Muscle layer of colon (tissue), 2 donors: ENCODE results near the gene EML5.
"Not testable (repeated sequence)": the region's sequence is repeated elsewhere in the genome, so short reads cannot be mapped to it uniquely, and the experiment has no call there.

Experiments used
- H3K27ac ChIP-seq: one replicate; pipeline ENCODE4 v1.7.0; 2013; ENCODE audit warnings: low read depth, mild to moderate bottlenecking, low read length, moderate library complexity
- H3K27me3 ChIP-seq, 2 donors: one replicate each; pipeline ENCODE4 v1.7.0; 2013; ENCODE audit warnings: low read length in 2 of 2, mild to moderate bottlenecking in 2 of 2; ENCODE audit not compliant: insufficient read depth in 2 of 2, control insufficient read depth in 1 of 2
- H3K36me3 ChIP-seq: one replicate; pipeline ENCODE4 v1.7.0; 2013; ENCODE audit warnings: mild to moderate bottlenecking, low read length; ENCODE audit not compliant: insufficient read depth
- H3K4me1 ChIP-seq: one replicate; pipeline ENCODE4 v1.7.0; 2013; ENCODE audit warnings: mild to moderate bottlenecking, low read length; ENCODE audit not compliant: insufficient read depth
- H3K4me3 ChIP-seq, 2 donors: one replicate each; pipeline ENCODE4 v1.7.0; 2013; ENCODE audit warnings: low read length in 2 of 2, low read depth in 1 of 2, mild to moderate bottlenecking in 1 of 2, moderate library complexity in 1 of 2
- H3K9ac ChIP-seq: one replicate; pipeline ENCODE4 v1.7.0; 2013; ENCODE audit warnings: low read length
- H3K9me3 ChIP-seq: one replicate; pipeline ENCODE4 v1.7.0; 2013; ENCODE audit warnings: mild to moderate bottlenecking, low read length
- donor health status: abdominal sarcoma.
- donor health status: Adenocarcinoma of cecum.

Gene EML5

DNA sequence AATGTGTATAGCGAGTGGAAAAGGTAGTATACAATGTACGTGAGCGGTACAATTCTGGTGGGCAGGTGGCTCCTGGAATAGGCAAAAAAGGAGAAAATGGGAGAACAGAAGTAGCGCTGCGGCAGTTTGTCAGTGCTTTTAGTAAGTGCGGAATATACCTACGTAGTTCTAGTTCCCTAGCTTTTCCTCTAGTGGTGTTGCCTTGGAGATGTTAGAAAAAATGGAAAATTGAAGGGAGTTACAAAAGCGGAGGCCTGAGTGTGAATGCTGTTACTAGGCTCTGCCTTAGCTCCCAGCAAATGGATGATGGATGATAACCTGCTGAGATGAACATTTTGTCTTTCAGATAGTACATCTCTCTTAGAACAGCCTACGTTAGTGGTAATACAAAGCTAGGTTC, 32.8 kb upstream of the EML5 start:
- peak overlapping the region; percentile 43 for H3K9ac ChIP-seq
- H3K36me3 ChIP-seq: no peaks in the 10 kb centered on the region

DNA sequence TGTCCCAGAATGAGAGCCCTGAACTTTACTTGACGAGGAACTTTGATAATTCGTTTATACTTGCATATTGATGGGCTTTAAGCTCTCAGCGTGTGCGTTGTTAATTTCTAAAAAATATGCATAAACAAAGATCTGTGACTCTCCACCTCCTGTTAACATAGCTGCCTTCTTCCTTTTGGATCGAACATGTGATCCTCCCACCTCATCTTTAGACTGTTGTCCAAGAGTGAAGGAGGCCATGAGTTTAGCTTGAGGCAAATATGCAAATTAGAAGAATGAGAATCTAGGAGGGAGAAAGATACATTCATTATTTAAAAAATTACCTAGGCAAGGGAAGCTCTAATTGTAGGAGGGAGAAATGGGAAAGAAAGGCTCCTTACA, 32.3 kb upstream of the EML5 start:
- Histone ChIP-seq H3K27me3 (no peaks in the 10 kb centered on the region), H3K36me3 (no peaks in the 10 kb centered on the region), H3K9me3 (no peaks in the 10 kb centered on the region)

More for the DNA sequence above, 32.8 kb upstream of the EML5 start:
- Histone ChIP-seq H3K4me1 (peaks cover 7% of the 10 kb centered on the region), H3K9me3 (no peaks in the 10 kb centered on the region), H3K27ac (no peak overlapping the region), H3K4me3 (peak overlapping the region in 1 of 2 donors; percentile 83), H3K27me3 (no peaks in the 10 kb centered on the region)

GRCh38 chr14:88824314-88825077, 31.7 kb upstream of the EML5 start, which contains the start of gene TTC8:
Gene TTC8, plus strand, starts transcription at chr14:88824651. Its CDS starts 57 bp downstream, at chr14:88824708.
- H3K27me3 ChIP-seq: no peaks in the 10 kb centered on the region
- H3K36me3 ChIP-seq: no peaks in the 10 kb centered on the region
- peak within 1 kb of the TSS; percentile 43 for H3K9ac ChIP-seq
- peak within 1 kb of the TSS; percentile 71 for H3K27ac ChIP-seq
- peak within 1 kb of the TSS; percentile 75 to 83 for H3K4me3 ChIP-seq
- H3K4me1 ChIP-seq: peaks cover 6% of the 10 kb centered on the region
- no peaks in the 10 kb centered on the region for H3K9me3 ChIP-seq

More for the DNA sequence above, 32.3 kb upstream of the EML5 start:
- H3K4me1 ChIP-seq: peaks cover 6% of the 10 kb centered on the region
- H3K4me3 ChIP-seq: peak overlapping the region; percentile 75 to 83
- peak overlapping the region; percentile 71 for H3K27ac ChIP-seq
- H3K9ac ChIP-seq: peak overlapping the region; percentile 43

- H3K27me3 ChIP-seq: no peaks in the 10 kb centered on the region
- no peaks in the 10 kb centered on the region for H3K36me3 ChIP-seq
- H3K4me3 ChIP-seq: peak overlapping the region; percentile 75 to 83
- no peaks in the 10 kb centered on the region for H3K9me3 ChIP-seq
- H3K9ac ChIP-seq: peak overlapping the region; percentile 43
- peak overlapping the region; percentile 71 for H3K27ac ChIP-seq
- H3K4me1 ChIP-seq: peaks cover 6% of the 10 kb centered on the region
Measured at GRCh38 chr14:88823968-88824313, 31.2 kb upstream of the EML5 start.

DNA sequence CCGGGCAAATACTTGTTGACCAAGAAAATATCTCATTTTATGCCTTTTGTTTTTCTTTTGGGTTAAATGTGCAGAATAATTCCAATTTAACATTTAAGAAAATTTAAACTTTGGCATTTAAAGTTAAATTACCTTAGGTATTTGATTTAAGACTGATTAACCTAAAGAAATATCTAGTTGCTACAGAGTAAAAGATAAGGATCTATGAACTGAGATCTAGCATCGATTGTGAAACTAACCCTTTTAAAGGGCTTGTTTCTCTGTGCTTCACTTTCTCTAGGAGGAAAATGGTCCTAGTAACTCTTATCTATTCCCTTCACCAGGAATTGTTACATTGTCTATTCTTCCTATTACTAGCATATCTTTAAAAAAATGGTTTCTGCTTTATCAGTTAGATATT, 29.1 kb upstream of the EML5 start:
- Histone ChIP-seq H3K9ac (no peak overlapping the region), H3K36me3 (no peaks in the 10 kb centered on the region), H3K4me3 (no peak overlapping the region), H3K27me3 (no peaks in the 10 kb centered on the region), H3K27ac (no peak overlapping the region), H3K4me1 (peaks cover 6% of the 10 kb centered on the region), H3K9me3 (no peaks in the 10 kb centered on the region)

DNA sequence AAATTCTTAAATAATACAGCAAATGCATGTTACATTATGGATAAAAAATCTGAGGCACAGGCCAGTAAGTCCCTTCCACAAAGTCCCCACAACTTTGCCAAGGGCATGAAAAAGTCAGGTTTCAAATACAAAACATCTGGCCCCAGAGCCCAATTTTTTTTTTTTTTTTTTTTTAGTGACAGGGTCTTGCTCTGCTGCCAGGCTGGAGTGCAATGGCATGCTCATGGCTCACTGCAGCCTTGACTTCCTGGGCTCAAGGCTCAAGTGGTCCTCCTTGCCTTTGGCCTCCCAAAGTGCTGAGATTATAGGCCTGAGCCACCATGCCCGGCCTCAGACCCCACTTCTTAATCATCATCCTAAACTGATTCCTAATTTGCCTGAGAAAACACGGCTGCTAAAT, 28.6 kb upstream of the EML5 start:
- Histone ChIP-seq H3K9ac (no peak overlapping the region), H3K4me3 (no peak overlapping the region), H3K9me3 (no peaks in the 10 kb centered on the region), H3K36me3 (no peaks in the 10 kb centered on the region), H3K27me3 (no peaks in the 10 kb centered on the region), H3K4me1 (peaks cover 6% of the 10 kb centered on the region), H3K27ac (no peak overlapping the region)

DNA sequence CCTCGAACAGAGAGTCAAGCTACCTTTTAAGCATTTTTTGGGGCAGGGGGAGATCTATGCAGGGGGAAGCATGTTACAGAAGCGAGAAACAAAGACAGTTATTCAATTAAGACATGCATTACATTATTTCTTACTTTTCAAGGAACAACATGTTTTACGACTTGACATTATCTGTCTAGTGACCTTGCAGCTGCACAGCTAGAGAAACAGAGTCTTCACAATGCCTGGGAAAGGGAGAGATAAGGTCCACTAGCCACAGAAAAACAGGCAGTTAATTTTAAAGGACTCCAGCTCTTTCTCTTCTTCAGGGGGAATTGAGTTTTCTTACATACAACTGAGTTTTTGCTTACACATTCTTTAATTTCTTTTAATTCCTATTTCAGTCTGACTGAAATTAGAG, 26.9 kb upstream of the EML5 start:
- not testable (repeated sequence) for H3K9me3 ChIP-seq, H3K36me3 ChIP-seq, H3K4me1 ChIP-seq, H3K27ac ChIP-seq, H3K4me3 ChIP-seq, H3K9ac ChIP-seq, H3K27me3 ChIP-seq

DNA sequence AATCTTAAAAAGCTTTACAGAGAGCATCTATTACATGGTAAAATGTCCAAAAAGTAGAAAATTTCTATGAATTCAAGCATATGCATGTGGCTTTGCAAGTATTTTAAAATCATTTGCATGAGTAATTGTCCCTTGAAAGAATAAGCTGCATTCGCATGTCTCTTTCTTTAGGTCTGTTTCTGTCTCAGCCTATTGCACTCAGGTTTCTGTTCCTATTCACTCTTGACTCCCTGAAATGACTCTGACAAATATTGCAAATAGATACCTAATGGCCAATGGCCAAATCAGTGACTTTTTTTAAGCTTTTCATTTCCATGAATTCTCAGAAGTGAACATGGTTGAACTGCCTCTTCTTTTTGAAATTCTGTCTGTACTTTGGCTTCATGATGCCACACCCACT, 25.3 kb upstream of the EML5 start:
- Histone ChIP-seq H3K4me3 (no peak overlapping the region), H3K27ac (no peak overlapping the region), H3K9me3 (no peaks in the 10 kb centered on the region), H3K27me3 (no peaks in the 10 kb centered on the region), H3K4me1 (no peaks in the 10 kb centered on the region), H3K9ac (no peak overlapping the region), H3K36me3 (no peaks in the 10 kb centered on the region)

DNA sequence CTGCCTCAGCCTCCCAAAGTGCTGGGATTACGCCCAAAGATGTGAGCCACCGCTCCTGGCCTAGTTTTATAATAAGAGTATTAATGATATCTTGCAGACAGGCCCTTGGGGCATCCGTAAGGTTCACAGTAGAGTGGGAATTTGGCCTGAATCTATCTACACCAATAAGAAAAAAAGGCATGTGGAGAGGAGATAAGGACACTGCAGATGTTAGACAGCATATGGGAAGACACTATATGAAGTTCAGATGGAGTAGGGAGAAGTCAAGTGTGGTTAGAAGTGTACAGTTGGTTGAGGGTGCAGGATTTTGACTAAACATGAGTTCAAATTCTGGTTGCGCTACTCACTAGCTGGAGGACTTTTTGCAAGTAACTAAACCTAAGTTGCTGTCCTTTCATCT, 23.2 kb upstream of the EML5 start:
- Histone ChIP-seq H3K4me3 (no peak overlapping the region), H3K9ac (no peak overlapping the region), H3K9me3 (no peaks in the 10 kb centered on the region), H3K27ac (no peak overlapping the region), H3K4me1 (no peaks in the 10 kb centered on the region), H3K36me3 (no peaks in the 10 kb centered on the region), H3K27me3 (no peaks in the 10 kb centered on the region)

- no peaks in the 10 kb centered on the region for H3K36me3 ChIP-seq
- H3K27me3 ChIP-seq: no peaks in the 10 kb centered on the region
- no peak overlapping the region for H3K27ac ChIP-seq
- no peak overlapping the region for H3K4me3 ChIP-seq
- no peaks in the 10 kb centered on the region for H3K4me1 ChIP-seq
- no peak overlapping the region for H3K9ac ChIP-seq
- no peaks in the 10 kb centered on the region for H3K9me3 ChIP-seq
Measured at GRCh38 chr14:88808359-88808758, 15.6 kb upstream of the EML5 start.

- no peak overlapping the region for H3K9ac ChIP-seq
- H3K4me3 ChIP-seq: no peak overlapping the region
- no peaks in the 10 kb centered on the region for H3K9me3 ChIP-seq
- no peaks in the 10 kb centered on the region for H3K27me3 ChIP-seq
- no peak overlapping the region for H3K27ac ChIP-seq
- H3K36me3 ChIP-seq: no peaks in the 10 kb centered on the region
- no peaks in the 10 kb centered on the region for H3K4me1 ChIP-seq
Measured at GRCh38 chr14:88804477-88804876, 11.7 kb upstream of the EML5 start.

DNA sequence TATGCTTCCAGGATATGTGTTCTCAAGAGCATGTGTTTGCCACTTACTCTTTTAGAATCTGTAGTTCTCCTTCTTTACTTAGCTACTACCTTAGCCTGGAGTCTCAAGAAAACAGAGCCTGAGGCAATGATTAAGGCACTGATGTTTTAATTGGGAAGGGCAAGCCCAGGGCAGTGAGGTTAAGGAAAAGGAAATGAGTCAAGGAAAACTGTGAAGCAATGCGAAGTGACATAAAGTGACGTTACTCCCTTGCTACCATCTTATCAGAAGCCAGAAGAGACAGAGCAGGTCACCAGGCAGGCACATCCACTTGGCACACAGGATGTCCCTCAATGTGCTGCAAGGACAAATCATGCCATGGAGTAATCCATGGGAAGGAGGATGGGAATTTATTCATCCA, 11.3 kb upstream of the EML5 start:
- H3K36me3 ChIP-seq: no peaks in the 10 kb centered on the region

More for the DNA sequence above, 11.3 kb upstream of the EML5 start:
- H3K4me3 ChIP-seq: no peak overlapping the region
- H3K9ac ChIP-seq: no peak overlapping the region
- no peaks in the 10 kb centered on the region for H3K4me1 ChIP-seq
- no peak overlapping the region for H3K27ac ChIP-seq
- no peaks in the 10 kb centered on the region for H3K27me3 ChIP-seq
- no peaks in the 10 kb centered on the region for H3K9me3 ChIP-seq
